HepG2 (cell line): Measurements from ENCODE around the gene TMEM266. TPM values are rescaled to one million over a fixed set of nuclear protein-coding genes. Genes with fewer than 3 reads are reported as not detected.

ENCODE experiments used
- CEBPG ChIP-seq: IDR thresholded peaks from 2 replicates; pipeline ENCODE4 v1.6.1; 2016
- ETV6 ChIP-seq: sonication (generic); formaldehyde crosslinking; conservative IDR thresholded peaks from 2 replicates; pipeline ENCODE4 v1.4.0; 2020; ENCODE audit warnings: missing genetic modification reagents
- JUN ChIP-seq: sonication (generic); formaldehyde crosslinking; IDR thresholded peaks from 2 replicates; pipeline ENCODE4 v1.4.0; 2020; ENCODE audit warnings: mild to moderate bottlenecking, missing genetic modification reagents
- KDM1A ChIP-seq: IDR thresholded peaks from 2 replicates; pipeline ENCODE4 v1.6.1; 2016; ENCODE audit warnings: missing compliant biosample characterization
- NFE2L2 ChIP-seq: fragments of 150-350 bp; IDR thresholded peaks from 2 replicates; pipeline ENCODE4 v1.6.1; 2014; ENCODE audit warnings: low read length
- RBAK ChIP-seq: sonication (generic); formaldehyde crosslinking; IDR thresholded peaks from 2 replicates; pipeline ENCODE4 v1.5.1; 2020; ENCODE audit warnings: mild to moderate bottlenecking, missing genetic modification reagents
- SIN3B ChIP-seq: fragments of 150-350 bp; IDR thresholded peaks from 2 replicates; pipeline ENCODE4 v1.6.1; 2014; ENCODE audit warnings: low read length
- ZBTB1 ChIP-seq: sonication (generic); formaldehyde crosslinking; IDR thresholded peaks from 2 replicates; pipeline ENCODE4 v1.4.0; 2020; ENCODE audit warnings: missing genetic modification reagents, borderline replicate concordance
- ZKSCAN8 ChIP-seq: IDR thresholded peaks from 2 replicates; pipeline ENCODE4 v1.6.1; 2016; ENCODE audit warnings: borderline replicate concordance, missing genetic modification reagents, missing compliant biosample characterization
- ZMAT3 ChIP-seq: sonication (generic); formaldehyde crosslinking; conservative IDR thresholded peaks from 2 replicates; pipeline ENCODE4 v1.7.0; 2021; ENCODE audit warnings: missing genetic modification reagents
- ZNF124 ChIP-seq: sonication (generic); formaldehyde crosslinking; IDR thresholded peaks from 2 replicates; pipeline ENCODE4 v1.4.0; 2020; ENCODE audit warnings: missing genetic modification reagents
- ZNF205 ChIP-seq: IDR thresholded peaks from 2 replicates; pipeline ENCODE4 v1.6.1; 2018; ENCODE audit warnings: missing biosample characterization, missing genetic modification reagents
- ZNF558 ChIP-seq: sonication (generic); formaldehyde crosslinking; IDR thresholded peaks from 2 replicates; pipeline ENCODE4 v1.9.0; 2022; ENCODE audit warnings: mild to moderate bottlenecking, missing genetic modification reagents, borderline replicate concordance
- ZNF577 ChIP-seq: sonication (generic); formaldehyde crosslinking; IDR thresholded peaks from 2 replicates; pipeline ENCODE4 v1.4.0; 2020; ENCODE audit warnings: mild to moderate bottlenecking, low read depth, missing genetic modification reagents, borderline replicate concordance
- polyA plus RNA-seq, 8 experiments: library from polyadenylated mRNA; depleted of rRNA in 3 of 8; stranded (reverse) in 7 of 8; unstranded in 1 of 8; fragments of >200 nt; fragmentation: Illumina TruSeq in 4 of 8; extraction: Trizol in 4 of 8; gene quantifications; 2 replicates each; pipeline versions ENCODE4 v1.2.1 to v1.2.3, GENCODE V29; 2011 to 2016; ENCODE audit warnings: low read depth in 4 of 8, missing spikeins in 1 of 8, mixed read lengths in 1 of 8; ENCODE audit not compliant: insufficient read depth in 1 of 8
- total RNA-seq, 5 experiments: library from RNA; depleted of rRNA; stranded (reverse); fragments of >200 nt; fragmentation: Illumina TruSeq; extraction: Trizol; gene quantifications; 2 replicates each; pipeline ENCODE4 v1.2.3, GENCODE V29; 2016; ENCODE audit warnings: low read depth in 1 of 5
- TF ChIP-seq, protein P1 (sequence below): IDR thresholded peaks from 2 replicates; pipeline ENCODE4 v1.6.1; 2016; ENCODE audit warnings: missing compliant biosample characterization, missing genetic modification reagents, borderline replicate concordance
- TF ChIP-seq, protein P2 (sequence below): IDR thresholded peaks from 2 replicates; pipeline ENCODE4 v1.6.1; 2018; ENCODE audit warnings: missing genetic modification reagents
- TF ChIP-seq, protein P3 (sequence below): sonication (generic); formaldehyde crosslinking; IDR thresholded peaks from 2 replicates; pipeline ENCODE4 v1.4.0; 2020; ENCODE audit warnings: missing genetic modification reagents
- TF ChIP-seq, protein P4 (sequence below): sonication (generic); formaldehyde crosslinking; IDR thresholded peaks from 2 replicates; pipeline ENCODE4 v1.5.1; 2020; ENCODE audit warnings: mild to moderate bottlenecking, missing genetic modification reagents, borderline replicate concordance
- TF ChIP-seq, protein P5 (sequence below): sonication (generic); formaldehyde crosslinking; IDR thresholded peaks from 2 replicates; pipeline ENCODE4 v1.5.1; 2020; ENCODE audit warnings: missing genetic modification reagents, mild to moderate bottlenecking, borderline replicate concordance

The TMEM266 gene
- total and polyA plus RNA-seq, 2 of the 13 experiments (the other 11 are each of a cell fraction or from before 2014, with no cell fraction given) = 0.04 TPM; not detected in 1

DNA sequence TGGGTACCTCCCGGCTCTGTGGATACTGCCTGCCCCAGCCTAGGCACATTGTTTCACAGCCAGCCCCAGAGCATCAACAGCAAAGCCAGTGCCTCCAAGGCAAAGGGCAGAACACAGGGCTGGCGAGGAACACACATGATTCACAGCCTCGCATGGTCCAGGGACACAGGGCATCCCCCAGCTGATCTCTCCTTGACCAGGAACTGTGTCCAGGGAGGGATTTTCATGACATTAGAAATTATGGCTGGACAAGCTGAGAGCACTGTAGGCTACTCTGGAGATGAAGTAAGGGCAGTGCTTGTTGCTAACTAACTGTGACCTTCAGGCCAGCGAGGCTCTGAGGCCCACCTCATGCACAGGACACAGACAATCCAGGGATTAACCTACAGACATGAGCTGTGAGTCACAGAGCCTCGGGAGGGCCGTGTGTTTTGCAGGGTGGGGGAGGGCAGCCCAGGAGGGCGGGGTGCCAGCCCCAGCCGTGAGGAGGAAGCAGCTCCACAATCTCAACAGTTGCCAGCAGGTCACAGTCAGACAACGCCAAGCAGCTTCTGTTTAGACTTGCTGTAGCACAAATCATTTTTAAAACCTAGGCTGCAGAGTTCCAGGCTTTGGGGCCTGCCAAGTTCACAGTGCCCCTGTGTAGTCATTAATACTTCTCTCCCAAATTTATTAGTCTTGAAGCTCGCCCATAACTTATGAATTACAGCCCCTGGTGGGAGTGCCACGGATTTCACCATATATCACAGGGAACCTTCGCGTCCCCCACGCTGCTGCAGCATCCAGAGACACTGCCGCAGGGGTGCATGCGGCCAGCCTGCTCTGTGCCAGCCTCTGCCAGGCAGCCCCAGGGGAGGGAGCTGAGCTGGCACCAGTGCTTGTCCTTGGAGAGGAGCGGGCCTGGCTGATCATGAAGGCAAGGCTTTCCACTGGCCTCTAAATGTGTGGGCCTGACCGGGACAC is 136.8 kb downstream of the TMEM266 start (continued):
- TF ChIP-seq, protein P1, sequence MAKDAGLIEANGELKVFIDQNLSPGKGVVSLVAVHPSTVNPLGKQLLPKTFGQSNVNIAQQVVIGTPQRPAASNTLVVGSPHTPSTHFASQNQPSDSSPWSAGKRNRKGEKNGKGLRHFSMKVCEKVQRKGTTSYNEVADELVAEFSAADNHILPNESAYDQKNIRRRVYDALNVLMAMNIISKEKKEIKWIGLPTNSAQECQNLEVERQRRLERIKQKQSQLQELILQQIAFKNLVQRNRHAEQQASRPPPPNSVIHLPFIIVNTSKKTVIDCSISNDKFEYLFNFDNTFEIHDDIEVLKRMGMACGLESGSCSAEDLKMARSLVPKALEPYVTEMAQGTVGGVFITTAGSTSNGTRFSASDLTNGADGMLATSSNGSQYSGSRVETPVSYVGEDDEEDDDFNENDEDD (CRISPR knock-in tag) = peak; percentile 50; the same call in 1 of the 2 replicates
- 0 out of 2 replicates have a peak, but pooled peaks have one; percentile 50 for TF ChIP-seq ZMAT3 (CRISPR knock-in tag)
- TF ChIP-seq, protein P2, sequence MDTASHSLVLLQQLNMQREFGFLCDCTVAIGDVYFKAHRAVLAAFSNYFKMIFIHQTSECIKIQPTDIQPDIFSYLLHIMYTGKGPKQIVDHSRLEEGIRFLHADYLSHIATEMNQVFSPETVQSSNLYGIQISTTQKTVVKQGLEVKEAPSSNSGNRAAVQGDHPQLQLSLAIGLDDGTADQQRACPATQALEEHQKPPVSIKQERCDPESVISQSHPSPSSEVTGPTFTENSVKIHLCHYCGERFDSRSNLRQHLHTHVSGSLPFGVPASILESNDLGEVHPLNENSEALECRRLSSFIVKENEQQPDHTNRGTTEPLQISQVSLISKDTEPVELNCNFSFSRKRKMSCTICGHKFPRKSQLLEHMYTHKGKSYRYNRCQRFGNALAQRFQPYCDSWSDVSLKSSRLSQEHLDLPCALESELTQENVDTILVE (CRISPR knock-in tag) = no peak
- 0 out of 2 replicates have a peak, but pooled peaks have one; percentile 17 for TF ChIP-seq ETV6 (CRISPR knock-in tag)
- TF ChIP-seq, protein P3, sequence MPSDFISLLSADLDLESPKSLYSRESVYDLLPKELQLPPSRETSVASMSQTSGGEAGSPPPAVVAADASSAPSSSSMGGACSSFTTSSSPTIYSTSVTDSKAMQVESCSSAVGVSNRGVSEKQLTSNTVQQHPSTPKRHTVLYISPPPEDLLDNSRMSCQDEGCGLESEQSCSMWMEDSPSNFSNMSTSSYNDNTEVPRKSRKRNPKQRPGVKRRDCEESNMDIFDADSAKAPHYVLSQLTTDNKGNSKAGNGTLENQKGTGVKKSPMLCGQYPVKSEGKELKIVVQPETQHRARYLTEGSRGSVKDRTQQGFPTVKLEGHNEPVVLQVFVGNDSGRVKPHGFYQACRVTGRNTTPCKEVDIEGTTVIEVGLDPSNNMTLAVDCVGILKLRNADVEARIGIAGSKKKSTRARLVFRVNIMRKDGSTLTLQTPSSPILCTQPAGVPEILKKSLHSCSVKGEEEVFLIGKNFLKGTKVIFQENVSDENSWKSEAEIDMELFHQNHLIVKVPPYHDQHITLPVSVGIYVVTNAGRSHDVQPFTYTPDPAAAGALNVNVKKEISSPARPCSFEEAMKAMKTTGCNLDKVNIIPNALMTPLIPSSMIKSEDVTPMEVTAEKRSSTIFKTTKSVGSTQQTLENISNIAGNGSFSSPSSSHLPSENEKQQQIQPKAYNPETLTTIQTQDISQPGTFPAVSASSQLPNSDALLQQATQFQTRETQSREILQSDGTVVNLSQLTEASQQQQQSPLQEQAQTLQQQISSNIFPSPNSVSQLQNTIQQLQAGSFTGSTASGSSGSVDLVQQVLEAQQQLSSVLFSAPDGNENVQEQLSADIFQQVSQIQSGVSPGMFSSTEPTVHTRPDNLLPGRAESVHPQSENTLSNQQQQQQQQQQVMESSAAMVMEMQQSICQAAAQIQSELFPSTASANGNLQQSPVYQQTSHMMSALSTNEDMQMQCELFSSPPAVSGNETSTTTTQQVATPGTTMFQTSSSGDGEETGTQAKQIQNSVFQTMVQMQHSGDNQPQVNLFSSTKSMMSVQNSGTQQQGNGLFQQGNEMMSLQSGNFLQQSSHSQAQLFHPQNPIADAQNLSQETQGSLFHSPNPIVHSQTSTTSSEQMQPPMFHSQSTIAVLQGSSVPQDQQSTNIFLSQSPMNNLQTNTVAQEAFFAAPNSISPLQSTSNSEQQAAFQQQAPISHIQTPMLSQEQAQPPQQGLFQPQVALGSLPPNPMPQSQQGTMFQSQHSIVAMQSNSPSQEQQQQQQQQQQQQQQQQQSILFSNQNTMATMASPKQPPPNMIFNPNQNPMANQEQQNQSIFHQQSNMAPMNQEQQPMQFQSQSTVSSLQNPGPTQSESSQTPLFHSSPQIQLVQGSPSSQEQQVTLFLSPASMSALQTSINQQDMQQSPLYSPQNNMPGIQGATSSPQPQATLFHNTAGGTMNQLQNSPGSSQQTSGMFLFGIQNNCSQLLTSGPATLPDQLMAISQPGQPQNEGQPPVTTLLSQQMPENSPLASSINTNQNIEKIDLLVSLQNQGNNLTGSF (CRISPR knock-in tag) = 0 out of 2 replicates have a peak, but pooled peaks have one; percentile 33
- 0 out of 2 replicates have a peak, but pooled peaks have one; percentile 14 for TF ChIP-seq KDM1A
- TF ChIP-seq ZKSCAN8 (CRISPR knock-in tag) = peak; percentile 66
- TF ChIP-seq SIN3B = no peak
- TF ChIP-seq CEBPG (CRISPR knock-in tag) = peak; percentile 37; the same call in 1 of the 2 replicates
- TF ChIP-seq, protein P4, sequence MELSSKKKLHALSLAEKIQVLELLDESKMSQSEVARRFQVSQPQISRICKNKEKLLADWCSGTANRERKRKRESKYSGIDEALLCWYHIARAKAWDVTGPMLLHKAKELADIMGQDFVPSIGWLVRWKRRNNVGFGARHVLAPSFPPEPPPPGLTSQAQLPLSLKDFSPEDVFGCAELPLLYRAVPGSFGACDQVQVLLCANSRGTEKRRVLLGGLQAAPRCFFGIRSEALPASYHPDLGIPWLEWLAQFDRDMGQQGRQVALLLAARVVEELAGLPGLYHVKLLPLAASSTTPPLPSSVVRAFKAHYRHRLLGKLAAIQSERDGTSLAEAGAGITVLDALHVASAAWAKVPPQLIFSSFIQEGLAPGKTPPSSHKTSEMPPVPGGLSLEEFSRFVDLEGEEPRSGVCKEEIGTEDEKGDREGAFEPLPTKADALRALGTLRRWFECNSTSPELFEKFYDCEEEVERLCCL (CRISPR knock-in tag) = 0 out of 2 replicates have a peak, but pooled peaks have one; percentile 38
- no peak for TF ChIP-seq ZNF124 (CRISPR knock-in tag)
- no peak for TF ChIP-seq NFE2L2
- TF ChIP-seq ZNF577 (CRISPR knock-in tag) = no peak
- TF ChIP-seq, protein P5, sequence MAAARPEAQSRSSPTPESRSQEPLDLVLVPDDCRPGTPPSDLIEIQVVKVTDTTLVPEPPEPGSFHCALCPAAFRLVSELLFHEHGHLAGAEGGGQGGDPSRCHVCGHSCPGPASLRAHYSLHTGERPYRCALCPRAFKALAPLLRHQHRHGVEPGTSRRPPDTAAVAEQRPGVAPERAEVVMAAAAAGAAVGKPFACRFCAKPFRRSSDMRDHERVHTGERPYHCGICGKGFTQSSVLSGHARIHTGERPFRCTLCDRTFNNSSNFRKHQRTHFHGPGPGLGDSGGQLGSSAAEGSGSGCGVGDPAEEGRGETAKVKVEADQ (CRISPR knock-in tag) = no peak
- TF ChIP-seq ZNF558 (CRISPR knock-in tag) = peak; percentile 44; the same call in 1 of the 2 replicates
- 0 out of 2 replicates have a peak, but pooled peaks have one; percentile 19 for TF ChIP-seq RBAK
- TF ChIP-seq JUN (CRISPR knock-in tag) = peak; percentile 76; the same call in 1 of the 2 replicates
- TF ChIP-seq ZNF205 = peak; percentile 58; the same call in 1 of the 2 replicates
- no peak for TF ChIP-seq ZBTB1 (CRISPR knock-in tag)
